Panc1 (cell line): Measurements from ENCODE around the gene NAV1.

Experiments used
- CTCF ChIP-seq: fragments of 450-650 bp; IDR thresholded peaks from 2 replicates; pipeline ENCODE4 v1.5.1; 2017; ENCODE audit warnings: mild to moderate bottlenecking
- POLR2AphosphoS5 ChIP-seq: IDR thresholded peaks from 2 replicates; pipeline ENCODE4 v1.6.1; 2012; ENCODE audit warnings: mild to moderate bottlenecking, low read depth, low read length, moderate library complexity
- TCF7L2 ChIP-seq: IDR thresholded peaks from 2 replicates; pipeline ENCODE4 v1.6.1; 2011; ENCODE audit warnings: mild to moderate bottlenecking, low read depth, low read length, inconsistent platforms

- TF ChIP-seq CTCF (no peak), POLR2AphosphoS5 (no peak), TCF7L2 (no peak)
Observed at GRCh38 chr1:201578008-201578888, 39.3 kb downstream of the NAV1 start.
